Left cardiac atrium (tissue), 4 donors: Measurements from ENCODE around the gene SP1. TPM values are rescaled to one million over a fixed set of nuclear protein-coding genes. Genes with fewer than 3 reads are reported as not detected.
A peak's percentile ranks its signal among the peaks of the same experiment; 100 is the strongest.
"Not testable (repeated sequence)": the region's sequence is repeated elsewhere in the genome, so short reads cannot be mapped to it uniquely, and the experiment has no call there.

Experiments used
- ATAC-seq, 2 donors: fragments of 200-7000 bp; cut with Tn5 transposase; one replicate each; pipeline ENCODE4 v1.9.1; 2020; ENCODE audit warnings: mild to moderate bottlenecking in 2 of 2, moderate library complexity in 2 of 2
- DNase-seq: peaks from one replicate; pipeline ENCODE4 v3.0.0-alpha.2; 2020
- intact Hi-C, 2 donors: fragments of 100-400 bp; cut with DNase I; formaldehyde crosslinking; loops; one replicate each; pipeline versions ENCODE4 v1.14.1 to v1.15.1; 2022 to 2023
- total RNA-seq, 2 donors: library from RNA; stranded (reverse); fragmentation: NEBNext Ultra II Directional; extraction: Animal tissue kit (Norgen Biotek cat#: 25700); gene quantifications; one replicate each; pipeline ENCODE4 v1.2.1, GENCODE V29; 2021
- donor health status: DM: no; HTN: yes; CAD: no.
- donor health status: DM: no; HTN: yes; CAD: no; lungs with severe emphysema.
- donor health status: DM: yes; HTN: yes; CAD: no.
- donor health status: Dilated cardiomyopathy.

SP1 gene
- total RNA-seq, 2 donors from 2014 or later: 31.3 to 33.4 TPM

DNA sequence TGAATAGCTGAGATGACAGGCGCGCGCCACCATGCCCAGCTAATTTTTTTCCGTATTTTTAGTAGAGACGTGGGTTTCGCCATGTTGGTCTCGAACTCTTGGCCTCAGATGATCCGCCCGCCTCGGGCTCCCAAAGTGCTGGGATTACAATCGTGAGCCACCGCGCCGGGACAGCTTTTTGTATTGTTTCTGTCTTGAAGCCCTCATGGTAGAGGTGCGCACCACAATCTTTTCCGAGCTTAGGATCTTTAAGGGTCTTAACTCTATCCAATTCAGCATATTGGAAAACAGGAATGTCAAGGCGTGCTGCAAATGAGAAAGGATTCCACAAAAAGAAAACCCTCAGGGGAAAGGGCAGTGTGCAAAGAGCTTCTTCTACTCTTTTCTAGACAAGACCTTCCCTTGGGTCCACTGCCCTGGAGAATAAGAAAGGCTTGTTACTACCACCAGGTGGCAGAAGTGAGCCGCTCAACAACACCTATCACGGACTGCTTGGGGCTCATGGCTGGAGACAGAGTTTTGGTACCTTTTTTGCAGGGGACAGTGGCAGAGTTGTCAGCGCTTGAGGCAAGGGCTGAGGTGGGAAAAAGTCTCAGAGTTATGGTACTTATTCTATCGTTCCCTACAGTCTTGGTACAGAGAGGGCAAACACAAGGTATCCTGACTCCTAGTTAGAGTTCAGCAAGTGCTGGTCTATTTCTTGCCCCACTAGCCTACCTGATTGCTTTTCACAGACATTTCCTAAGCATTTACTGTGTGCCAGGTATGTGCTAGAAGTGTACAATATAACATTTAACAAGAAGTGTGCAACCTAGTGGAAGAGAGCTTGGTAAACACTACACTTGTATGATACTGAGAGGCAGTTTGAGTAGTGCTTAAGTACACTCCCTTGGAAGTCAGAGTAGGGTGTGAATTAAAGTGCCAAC lies 27.4 kb upstream of the SP1 start:
- intact Hi-C loops: loop anchor here (2.0 to 5.0 kb wide), 3 partner anchors 68 to 155 kb away; partner anchors contain the start of genes NPFF (in 2 of the 2) and AMHR2 (in 1 of the 2)
- peak; percentile 97 to 98 for ATAC-seq
- peak; percentile 79 for DNase-seq

- ATAC-seq: no peak
- intact Hi-C loops: loop anchor here (2.0 to 5.0 kb wide), 3 partner anchors 68 to 154 kb away; partner anchors contain the start of genes NPFF (in 2 of the 2) and AMHR2 (in 1 of the 2)
Observed at GRCh38 chr12:53353257-53353655, 26.7 kb upstream of the SP1 start.

DNA sequence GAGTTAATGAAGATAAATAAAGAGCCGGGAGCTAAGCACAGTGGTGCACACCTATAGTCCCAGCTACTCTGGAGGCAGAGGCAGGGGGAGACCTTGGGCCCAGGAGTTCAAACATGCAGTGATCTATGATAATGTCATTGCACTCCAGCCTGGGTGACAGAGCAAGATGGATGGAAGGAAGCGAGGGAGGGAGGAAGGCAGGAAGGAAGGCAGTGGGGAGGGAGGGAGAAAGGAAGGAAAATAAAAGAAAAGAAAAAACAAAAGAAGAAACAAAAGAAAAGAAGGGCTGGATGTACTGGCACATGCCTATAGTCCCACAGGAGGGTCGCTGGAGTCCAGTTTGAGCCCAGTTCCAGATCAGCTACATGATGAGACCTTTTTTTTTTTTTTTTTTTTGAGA lies 24.9 kb upstream of the SP1 start:
- ATAC-seq (no peak), DNase-seq (no peak)
- intact Hi-C loops: no loop called here

More at GRCh38 chr12:53353257-53353655, 26.7 kb upstream of the SP1 start:
- no peak for DNase-seq

DNA sequence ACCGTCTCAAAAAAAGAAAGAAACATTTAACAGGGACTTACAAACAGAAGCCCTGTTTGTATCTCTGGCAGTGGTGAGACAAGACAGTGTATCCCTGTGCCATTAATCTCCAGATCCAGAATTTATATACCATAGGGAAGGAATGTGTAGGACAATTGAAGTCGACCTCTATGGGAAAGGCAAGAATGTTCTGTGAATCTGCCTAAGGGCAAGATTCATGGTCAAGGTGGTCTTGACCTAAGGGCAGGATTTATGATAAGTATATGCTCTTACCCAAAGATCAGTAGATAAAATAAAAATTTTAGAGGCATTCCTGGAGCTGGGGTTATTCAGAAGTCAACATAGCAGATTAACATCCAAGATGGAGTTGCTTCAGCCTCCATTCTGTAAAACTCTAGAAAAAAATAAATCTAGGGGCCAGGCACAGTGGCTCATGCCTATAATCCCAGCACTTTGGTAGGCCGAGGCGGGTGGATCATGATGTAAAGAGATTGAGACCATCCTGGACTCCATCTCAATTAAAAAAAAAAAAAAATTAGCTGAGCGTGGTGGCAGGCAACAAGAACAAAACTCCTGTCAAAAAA lies 21.0 kb upstream of the SP1 start:
- intact Hi-C loops: no loop called here
- no peak for ATAC-seq
- no peak for DNase-seq

DNA sequence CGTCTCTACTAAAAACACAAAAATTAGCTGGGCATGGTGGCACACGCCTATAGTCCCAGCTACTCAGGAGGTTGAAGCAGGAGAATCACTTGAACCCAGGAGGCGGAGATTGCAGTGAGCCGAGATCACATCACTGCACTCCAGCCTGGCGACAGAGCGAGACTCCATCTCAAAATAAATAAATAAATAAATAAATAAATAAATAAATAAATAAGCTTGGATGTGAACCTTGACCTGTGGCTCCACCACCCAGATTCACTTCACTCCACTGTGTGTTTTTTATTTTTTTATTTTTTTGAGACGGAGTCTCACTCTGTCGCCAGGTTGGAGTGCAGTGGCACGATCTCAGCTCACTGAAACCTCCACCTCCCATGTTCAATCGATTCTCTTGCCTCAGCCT lies 18.3 kb upstream of the SP1 start:
- intact Hi-C loops, DNase-seq, ATAC-seq: not testable (repeated sequence)

DNA sequence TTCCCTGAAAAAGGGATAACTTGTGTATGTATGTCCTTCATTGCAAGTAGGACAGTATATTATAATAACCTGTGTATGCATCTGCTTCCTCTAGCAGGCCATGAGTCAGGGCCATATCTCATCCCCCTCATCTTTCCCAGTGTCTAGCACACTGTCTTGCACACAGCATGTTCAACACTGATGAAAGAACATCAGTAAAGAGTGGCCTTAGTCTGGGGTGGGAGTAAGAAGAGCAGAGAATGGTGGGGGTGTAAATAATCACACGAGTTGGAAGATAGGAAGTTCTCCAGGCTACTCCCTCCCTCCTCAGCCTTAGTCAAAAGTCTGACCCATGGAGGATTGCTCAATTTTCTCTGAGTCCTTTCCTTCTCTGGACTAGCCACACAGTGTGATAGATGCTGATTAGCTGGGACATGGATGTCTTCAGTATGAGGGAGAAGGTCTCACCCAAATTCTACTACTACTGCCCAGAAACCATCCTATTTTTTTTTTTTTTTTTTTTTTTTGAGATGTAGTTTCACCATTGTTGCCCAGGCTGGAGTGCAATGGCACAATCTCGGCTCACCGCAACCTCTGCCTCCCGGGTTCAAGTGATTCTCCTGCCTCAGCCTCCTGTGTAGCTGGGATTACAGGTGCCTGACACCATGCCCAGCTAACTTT lies 14.6 kb upstream of the SP1 start:
- ATAC-seq (peak; percentile 38 to 86), DNase-seq (no peak)
- intact Hi-C loops: no loop called here

DNA sequence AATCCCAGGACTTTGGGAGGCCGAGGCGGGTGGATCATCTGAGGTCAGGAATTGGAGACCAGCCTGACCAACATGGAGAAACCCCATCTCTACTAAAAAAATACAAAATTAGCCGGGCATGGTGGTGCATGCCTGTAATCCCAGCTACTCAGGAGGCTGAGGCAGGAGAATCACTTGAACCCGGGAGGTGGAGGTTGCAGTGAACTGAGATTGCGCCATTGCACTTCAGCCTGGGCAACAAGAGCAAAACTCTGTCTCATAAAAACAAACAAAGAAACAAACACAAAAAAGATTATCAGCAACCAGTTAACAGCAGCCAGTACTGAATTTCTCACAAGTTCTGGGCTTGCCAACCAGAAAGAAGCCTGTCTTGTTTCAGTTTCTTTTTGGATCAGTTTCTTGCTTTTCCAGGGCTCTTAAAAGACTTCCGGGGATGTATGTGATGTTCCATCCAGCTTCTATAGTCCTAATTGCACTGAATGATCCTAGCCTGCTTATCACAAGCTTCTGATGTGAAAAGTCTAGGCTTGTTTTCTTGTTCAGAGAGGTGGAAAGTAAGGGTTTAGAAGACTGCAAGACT lies 6.3 kb upstream of the SP1 start:
- DNase-seq, intact Hi-C loops, ATAC-seq: not testable (repeated sequence)

GRCh38 chr12:53374277-53374676 lies 5.7 kb upstream of the SP1 start:
- ATAC-seq, DNase-seq, intact Hi-C loops: not testable (repeated sequence)

DNA sequence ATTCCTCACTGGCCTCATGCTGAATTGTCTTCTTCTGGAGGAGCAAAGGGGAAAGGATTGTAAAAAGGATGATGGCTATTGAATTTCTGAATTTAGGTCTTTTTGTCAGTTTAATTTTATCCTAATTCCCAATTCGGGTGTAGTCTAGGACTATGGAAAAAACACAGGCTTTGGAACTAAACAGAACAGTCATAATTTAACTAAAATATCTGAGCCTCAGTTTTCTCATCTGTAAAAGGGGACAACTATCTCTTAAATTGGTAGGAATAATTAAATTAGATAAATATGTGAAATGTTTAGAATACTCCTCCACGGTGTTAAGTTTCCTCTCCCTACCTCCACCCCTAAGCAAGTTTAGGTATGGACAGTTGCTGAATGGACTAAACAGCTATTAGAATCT lies 3.2 kb upstream of the SP1 start:
- no peak for ATAC-seq
- DNase-seq: no peak
- intact Hi-C loops: no loop called here

- ATAC-seq (no peak), DNase-seq (no peak)
- intact Hi-C loops: no loop called here
Observed at GRCh38 chr12:53378222-53378621, 1.8 kb upstream of the SP1 start.

DNA sequence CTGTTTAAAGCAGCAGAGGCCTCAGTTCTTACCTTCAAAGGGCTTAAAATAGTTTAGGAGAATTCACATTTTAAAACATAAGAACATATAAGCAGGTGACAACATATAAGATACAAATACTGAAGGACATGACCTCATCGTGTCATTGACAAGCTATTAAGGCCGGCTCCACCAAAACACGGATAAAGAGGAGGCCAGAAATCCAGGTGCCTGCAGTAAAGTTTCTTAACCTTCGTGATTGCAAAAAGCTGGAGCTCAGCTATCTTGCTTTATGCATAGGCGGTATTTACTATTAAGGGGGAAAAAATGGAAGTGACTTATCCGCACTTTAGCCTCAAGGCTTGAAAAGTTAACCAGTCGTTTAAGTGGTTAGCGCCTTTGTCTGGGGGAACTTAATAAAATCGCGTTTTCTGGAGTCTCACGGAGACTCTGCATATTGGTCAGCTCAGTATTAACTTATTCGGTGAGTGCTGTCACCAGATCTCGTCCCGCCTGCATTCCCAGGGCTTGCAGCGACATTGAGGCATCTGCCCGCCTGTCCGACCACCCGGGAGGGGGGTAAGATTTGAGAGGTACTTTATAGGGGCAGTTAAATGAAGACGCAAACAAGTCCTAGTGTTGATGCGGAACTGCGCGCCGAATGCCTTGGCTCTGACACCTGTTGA lies 1.1 kb upstream of the SP1 start:
- DNase-seq: no peak
- no peak for ATAC-seq
- intact Hi-C loops: no loop called here

DNA sequence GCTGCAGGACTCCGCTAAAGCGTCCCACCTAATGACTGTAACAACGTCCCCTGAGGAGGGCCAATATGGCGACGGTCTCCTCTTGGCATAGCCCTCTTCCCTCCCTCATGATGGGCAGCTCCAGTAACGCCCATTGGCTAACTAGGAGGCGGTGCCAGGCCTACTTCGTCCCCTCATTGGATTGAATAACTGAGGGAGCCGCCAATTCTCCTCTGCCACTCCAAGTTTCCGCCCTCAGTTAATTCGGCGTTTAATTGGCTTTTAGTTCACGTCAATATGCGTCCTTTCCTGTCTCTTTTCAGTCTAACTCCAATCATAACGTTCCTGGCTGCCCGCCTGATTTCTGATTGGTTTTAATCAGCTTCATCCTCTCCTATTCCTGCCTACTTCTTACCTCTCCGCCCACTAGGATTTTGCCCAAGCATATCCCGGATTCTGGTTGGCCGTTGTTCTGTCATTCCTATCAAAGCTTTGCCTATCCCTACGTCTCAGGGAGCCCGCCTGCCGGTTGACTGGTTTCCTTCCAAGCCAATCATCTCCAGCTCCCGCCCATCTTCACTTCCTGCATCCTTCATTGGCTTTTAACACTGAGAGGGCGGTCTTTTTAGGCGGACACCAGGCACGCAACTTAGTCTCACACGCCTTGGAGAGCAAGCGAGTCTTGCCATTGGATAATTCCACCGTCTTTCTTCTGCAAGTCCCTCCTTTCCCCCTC lies 430 bp upstream of the SP1 start:
- intact Hi-C loops: loop anchor here in 1 of 2 donors (2.0 kb wide), 1 partner anchor 55 kb away; no protein-coding TSS in a partner anchor
- DNase-seq (peak; percentile 99), ATAC-seq (peak; percentile 85 to 90)

DNA sequence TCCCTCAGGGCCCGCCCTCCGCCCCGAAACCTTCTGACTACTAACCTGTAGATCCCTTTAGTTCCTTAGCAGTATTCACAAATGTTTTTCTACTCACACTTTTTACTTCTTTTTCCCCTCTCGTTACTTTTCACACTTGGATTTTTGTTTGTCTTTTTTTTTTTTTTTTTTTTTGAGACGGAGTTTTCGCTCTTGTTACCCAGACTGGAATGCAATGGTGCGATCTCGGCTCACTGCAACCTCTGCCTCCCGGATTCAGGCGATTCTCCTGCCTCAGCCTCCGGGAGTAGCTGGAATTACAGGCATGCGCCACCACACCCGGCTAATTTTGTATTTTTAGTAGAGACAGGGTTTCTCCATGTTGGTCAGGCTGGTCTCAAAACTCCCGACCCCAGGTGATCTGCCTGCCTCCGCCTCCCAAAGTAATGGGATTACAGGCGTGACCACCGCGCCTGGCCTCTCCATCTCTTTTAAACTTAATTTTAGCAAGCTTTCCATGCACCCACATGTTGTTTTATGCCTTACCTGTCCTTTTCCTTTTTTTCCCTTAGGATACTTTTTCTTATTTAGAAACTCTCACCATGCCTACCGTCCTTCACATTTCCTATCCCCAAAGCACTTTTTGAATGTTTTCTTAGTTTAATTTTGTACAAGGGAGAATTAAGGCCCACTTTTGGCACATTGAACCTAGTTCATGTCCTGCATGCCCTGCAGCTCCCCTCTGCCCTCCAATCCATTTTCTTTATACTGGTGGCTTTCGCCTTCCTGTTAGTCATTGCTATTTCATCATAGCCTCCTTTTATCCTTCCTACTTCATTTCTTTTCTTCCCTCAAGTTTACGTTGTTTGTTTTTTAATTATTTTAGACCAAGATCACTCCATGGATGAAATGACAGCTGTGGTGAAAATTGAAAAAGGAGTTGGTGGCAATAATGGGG lies 1.1 kb downstream of the SP1 start:
- DNase-seq (no peak), ATAC-seq (no peak)
- intact Hi-C loops: loop anchor here in 1 of 2 donors (2.0 kb wide), 1 partner anchor 56 kb away; no protein-coding TSS in a partner anchor

- ATAC-seq (no peak), DNase-seq (peak; percentile 50)
- intact Hi-C loops: loop anchor here in 1 of 2 donors (2.0 kb wide), 1 partner anchor 57 kb away; no protein-coding TSS in a partner anchor
Observed at GRCh38 chr12:53381731-53382630, 2.0 kb downstream of the SP1 start.

- DNase-seq: no peak
- intact Hi-C loops: no loop called here
- ATAC-seq: no peak
Observed at GRCh38 chr12:53383258-53383657, 3.3 kb downstream of the SP1 start.

- intact Hi-C loops, ATAC-seq, DNase-seq: not testable (repeated sequence)
Observed at GRCh38 chr12:53386381-53386780, 6.4 kb downstream of the SP1 start.
